ENCODE measurements around the gene TGFBR1.

DNA sequence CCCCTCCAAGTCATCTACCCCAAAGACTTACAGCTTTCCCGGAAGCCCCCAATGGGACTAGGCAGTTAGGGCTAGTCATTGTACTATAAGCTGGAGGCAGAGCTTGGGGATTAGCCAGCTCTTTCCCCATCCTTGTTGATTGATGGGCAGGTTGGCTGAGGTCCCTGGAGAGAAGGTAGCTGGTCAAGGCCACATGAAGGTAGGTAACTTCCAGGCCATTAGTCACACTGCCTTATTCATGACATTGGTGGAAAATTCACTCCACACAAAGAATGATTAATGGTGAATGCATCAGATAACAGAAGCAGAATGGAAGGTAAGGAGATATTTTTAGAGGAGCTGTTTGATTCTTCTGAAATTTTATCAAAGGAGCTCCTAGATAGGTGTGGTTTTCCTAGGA is 49.5 kb upstream of the TGFBR1 start:
- TF ChIP-seq, protein P1, sequence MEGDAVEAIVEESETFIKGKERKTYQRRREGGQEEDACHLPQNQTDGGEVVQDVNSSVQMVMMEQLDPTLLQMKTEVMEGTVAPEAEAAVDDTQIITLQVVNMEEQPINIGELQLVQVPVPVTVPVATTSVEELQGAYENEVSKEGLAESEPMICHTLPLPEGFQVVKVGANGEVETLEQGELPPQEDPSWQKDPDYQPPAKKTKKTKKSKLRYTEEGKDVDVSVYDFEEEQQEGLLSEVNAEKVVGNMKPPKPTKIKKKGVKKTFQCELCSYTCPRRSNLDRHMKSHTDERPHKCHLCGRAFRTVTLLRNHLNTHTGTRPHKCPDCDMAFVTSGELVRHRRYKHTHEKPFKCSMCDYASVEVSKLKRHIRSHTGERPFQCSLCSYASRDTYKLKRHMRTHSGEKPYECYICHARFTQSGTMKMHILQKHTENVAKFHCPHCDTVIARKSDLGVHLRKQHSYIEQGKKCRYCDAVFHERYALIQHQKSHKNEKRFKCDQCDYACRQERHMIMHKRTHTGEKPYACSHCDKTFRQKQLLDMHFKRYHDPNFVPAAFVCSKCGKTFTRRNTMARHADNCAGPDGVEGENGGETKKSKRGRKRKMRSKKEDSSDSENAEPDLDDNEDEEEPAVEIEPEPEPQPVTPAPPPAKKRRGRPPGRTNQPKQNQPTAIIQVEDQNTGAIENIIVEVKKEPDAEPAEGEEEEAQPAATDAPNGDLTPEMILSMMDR (IDR thresholded peaks at IDR 0.05): no peak
- no peak for TF ChIP-seq EZH2 (IDR thresholded peaks at IDR 0.05)
- TF ChIP-seq EZH2phosphoT487 (IDR thresholded peaks at IDR 0.05): no peak
